Ovary (tissue), 9 donors: ENCODE data around the gene TUB. TPM values are rescaled to one million over a fixed set of nuclear protein-coding genes. Genes with fewer than 3 reads are reported as not detected.
A peak's percentile ranks its signal among the peaks of the same experiment; 100 is the strongest.

Source experiments
- DNase-seq, 5 donors: peaks; one replicate each; pipeline ENCODE4 v3.0.0-alpha.2; 2019 to 2020
- H3K27ac ChIP-seq, 2 donors: fragments of 200-600 bp; one replicate each; pipeline versions ENCODE4 v1.5.1 to v1.8.0; 2019 to 2022
- H3K27me3 ChIP-seq: fragments of 200-600 bp; one replicate; pipeline ENCODE4 v1.8.0; 2022
- H3K36me3 ChIP-seq: fragments of 200-600 bp; sonication (generic); one replicate; pipeline ENCODE4 v1.5.1; 2019
- H3K4me1 ChIP-seq: one replicate; pipeline ENCODE4 v1.8.1; 2013; ENCODE audit warnings: mild to moderate bottlenecking, moderate library complexity; ENCODE audit not compliant: insufficient read depth
- H3K4me3 ChIP-seq: fragments of 200-600 bp; sonication (generic); one replicate; pipeline ENCODE4 v1.5.1; 2017
- H3K9me3 ChIP-seq, 2 donors: fragments of 200-600 bp in 1 of 2; sonication (generic) in 1 of 2; one replicate each; pipeline versions ENCODE4 v1.5.1 to v1.8.1; 2013 to 2019; ENCODE audit warnings: mild to moderate bottlenecking in 1 of 2, moderate library complexity in 1 of 2
- EP300 ChIP-seq: sonication (generic); formaldehyde crosslinking; IDR thresholded peaks from one replicate; pipeline ENCODE4 v1.6.1; 2017; ENCODE audit warnings: antibody characterized with exemption
- POLR2A ChIP-seq: fragments of 450-650 bp; IDR thresholded peaks from one replicate; pipeline ENCODE4 v1.6.1; 2017; ENCODE audit warnings: antibody characterized with exemption, mild to moderate bottlenecking, moderate library complexity
- WGBS, 3 donors: extraction: QIAGEN DNeasy Blood & Tissue Kit in 1 of 3; methylation state at CpG; one replicate each; pipeline versions ENCODE4 v1.1.5 to v1.1.7; 2013 to 2017; 5-methylcytosine and 5-hydroxymethylcytosine counted together
- intact Hi-C, 4 donors: fragments of 100-400 bp; cut with DNase I; formaldehyde crosslinking; loops; one replicate each; pipeline versions ENCODE4 v1.11.0 to v1.15.1; 2022 to 2023
- polyA plus RNA-seq, 2 donors: library from polyadenylated mRNA; stranded (reverse); fragments of 200-250 nt in 1 of 2; fragments of 350-450 nt in 1 of 2; fragmentation: Illumina TruSeq in 1 of 2; extraction: RNeasy Lipid Tissue Mini Kit (QIAGEN cat#74804) in 1 of 2; gene quantifications; one replicate each; pipeline ENCODE4 v1.2.3, GENCODE V29; 2013 to 2014
- total RNA-seq, 7 donors: library from RNA; depleted of rRNA in 2 of 7; stranded (reverse); fragments of >200 nt in 2 of 7; fragmentation: NEBNext Ultra II Directional in 3 of 7; extraction: Animal tissue kit (Norgen Biotek cat#: 25700) in 3 of 7; gene quantifications; one replicate each; pipeline versions ENCODE4 v1.1.0 to v1.2.4, GENCODE V29; 2016 to 2023
- TF ChIP-seq, protein P1 (sequence below), 3 donors: fragments of 450-650 bp in 2 of 3; fragments of 200-600 bp in 1 of 3; IDR thresholded peaks; one replicate each; pipeline versions ENCODE4 v1.5.1 to v1.8.0; 2016 to 2022; ENCODE audit warnings: antibody characterized with exemption in 3 of 3, mild to moderate bottlenecking in 1 of 3
- donor health status: DM: no; HTN: no; CAD: no; lungs with moderate emphysema.
- donor health status: DM: no; HTN: no; CAD: no.
- donor health status: Bipolar disorder and iron deficiency.
- donor health status: DM: yes; HTN: yes; CAD: no.
- donor health status: DM: no; HTN: no; CAD: no.
- donor health status: DM: yes; HTN: yes; CAD: no.

TUB gene
- total and polyA plus RNA-seq, 9 donors = 7.2 to 33.4 (median 22.3) TPM

DNA sequence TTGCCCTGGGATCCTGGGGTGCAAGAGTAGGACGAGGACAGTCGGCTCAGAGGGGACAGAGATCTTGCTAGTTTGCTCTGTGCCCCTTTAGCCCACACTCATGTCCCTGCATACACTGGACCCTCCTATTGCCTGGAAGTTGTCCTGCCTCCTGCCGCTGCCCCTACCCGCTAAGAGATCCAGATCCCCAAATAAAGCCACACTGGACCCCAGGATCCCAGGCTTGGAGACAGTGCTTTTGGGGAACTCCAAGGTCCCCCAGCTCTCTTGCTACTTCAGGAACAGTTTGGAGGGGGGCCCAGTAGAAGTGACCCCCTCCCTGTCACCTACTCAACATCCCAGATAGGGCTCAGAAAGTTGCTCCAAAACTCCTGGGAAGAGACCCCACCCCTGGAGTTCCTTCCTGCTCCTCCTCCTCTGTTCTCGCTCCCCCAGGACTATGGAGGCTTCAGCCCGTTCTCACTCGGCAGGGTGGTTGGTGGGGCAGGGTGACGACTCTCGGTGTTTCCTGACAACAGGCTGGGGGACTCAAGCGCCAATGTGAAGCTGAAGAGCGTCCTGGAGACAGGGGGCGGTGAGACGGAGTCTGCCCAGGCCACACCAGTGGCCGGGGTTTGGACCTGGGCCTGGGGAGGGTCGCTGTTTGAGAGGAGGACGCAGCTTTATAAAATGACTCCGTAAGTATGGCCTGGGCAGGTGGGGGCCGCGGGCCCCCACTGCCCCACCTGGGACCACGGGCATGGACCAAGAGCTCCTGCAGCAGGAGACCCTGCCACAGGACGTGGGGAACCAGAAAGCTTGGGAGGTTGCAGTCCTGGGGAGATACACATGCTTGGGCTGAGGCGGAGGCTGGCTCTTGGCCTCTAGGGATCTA lies 19.2 kb upstream of the TUB start:
- TF ChIP-seq, protein P1, sequence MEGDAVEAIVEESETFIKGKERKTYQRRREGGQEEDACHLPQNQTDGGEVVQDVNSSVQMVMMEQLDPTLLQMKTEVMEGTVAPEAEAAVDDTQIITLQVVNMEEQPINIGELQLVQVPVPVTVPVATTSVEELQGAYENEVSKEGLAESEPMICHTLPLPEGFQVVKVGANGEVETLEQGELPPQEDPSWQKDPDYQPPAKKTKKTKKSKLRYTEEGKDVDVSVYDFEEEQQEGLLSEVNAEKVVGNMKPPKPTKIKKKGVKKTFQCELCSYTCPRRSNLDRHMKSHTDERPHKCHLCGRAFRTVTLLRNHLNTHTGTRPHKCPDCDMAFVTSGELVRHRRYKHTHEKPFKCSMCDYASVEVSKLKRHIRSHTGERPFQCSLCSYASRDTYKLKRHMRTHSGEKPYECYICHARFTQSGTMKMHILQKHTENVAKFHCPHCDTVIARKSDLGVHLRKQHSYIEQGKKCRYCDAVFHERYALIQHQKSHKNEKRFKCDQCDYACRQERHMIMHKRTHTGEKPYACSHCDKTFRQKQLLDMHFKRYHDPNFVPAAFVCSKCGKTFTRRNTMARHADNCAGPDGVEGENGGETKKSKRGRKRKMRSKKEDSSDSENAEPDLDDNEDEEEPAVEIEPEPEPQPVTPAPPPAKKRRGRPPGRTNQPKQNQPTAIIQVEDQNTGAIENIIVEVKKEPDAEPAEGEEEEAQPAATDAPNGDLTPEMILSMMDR (IDR thresholded peaks at IDR 0.05) = no peak
- TF ChIP-seq POLR2A (no peak), EP300 (no peak)
- no peak overlapping the region for H3K27ac ChIP-seq
- no peak overlapping the region for H3K4me3 ChIP-seq
- DNase-seq = no peak
- WGBS, 3 donors = 95 to 96% (median 95%) methylated on average over 22 of the region's 22 CpGs
- no peaks in the 10 kb centered on the region for H3K9me3 ChIP-seq
- no peaks in the 10 kb centered on the region for H3K36me3 ChIP-seq
- H3K27me3 ChIP-seq = no peaks in the 10 kb centered on the region
- intact Hi-C loops = no loop called here
- peaks cover 10% of the 10 kb centered on the region for H3K4me1 ChIP-seq

DNA sequence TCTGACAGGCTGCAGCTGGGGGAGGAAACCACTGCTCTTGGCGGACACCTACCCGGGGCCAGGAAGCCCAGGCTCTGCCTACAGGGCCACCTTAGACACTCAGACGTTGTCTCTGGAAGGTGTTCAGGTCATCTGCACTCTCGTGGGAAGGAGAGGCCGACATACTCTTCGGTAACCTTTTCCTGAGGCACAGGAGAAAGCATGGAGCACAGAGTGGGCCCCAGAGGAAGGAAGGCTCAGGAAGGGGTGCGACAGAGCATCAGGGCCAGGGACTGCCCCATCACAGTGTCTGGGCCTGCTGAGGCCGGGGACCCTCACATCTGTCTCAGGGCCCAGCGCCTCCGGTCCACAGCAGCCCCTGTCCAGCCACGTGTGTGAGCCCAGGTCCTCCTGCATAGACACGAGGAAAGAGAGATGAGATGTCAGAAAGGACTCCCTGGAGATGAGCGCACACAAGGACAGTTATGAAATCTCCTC lies 18.2 kb upstream of the TUB start:
- WGBS, 3 donors = 68 to 81% (median 74%) methylated on average over 13 of the region's 13 CpGs
- intact Hi-C loops = no loop called here
- TF ChIP-seq, protein P1 (IDR thresholded peaks at IDR 0.05) = no peak
- no peak for TF ChIP-seq POLR2A
- TF ChIP-seq EP300 = no peak
- H3K27me3 ChIP-seq = no peaks in the 10 kb centered on the region
- peak overlapping the region; percentile 52 to 61 for H3K27ac ChIP-seq
- H3K4me1 ChIP-seq = peaks cover 8% of the 10 kb centered on the region
- no peak for DNase-seq
- no peaks in the 10 kb centered on the region for H3K36me3 ChIP-seq
- no peak overlapping the region for H3K4me3 ChIP-seq
- no peaks in the 10 kb centered on the region for H3K9me3 ChIP-seq

DNA sequence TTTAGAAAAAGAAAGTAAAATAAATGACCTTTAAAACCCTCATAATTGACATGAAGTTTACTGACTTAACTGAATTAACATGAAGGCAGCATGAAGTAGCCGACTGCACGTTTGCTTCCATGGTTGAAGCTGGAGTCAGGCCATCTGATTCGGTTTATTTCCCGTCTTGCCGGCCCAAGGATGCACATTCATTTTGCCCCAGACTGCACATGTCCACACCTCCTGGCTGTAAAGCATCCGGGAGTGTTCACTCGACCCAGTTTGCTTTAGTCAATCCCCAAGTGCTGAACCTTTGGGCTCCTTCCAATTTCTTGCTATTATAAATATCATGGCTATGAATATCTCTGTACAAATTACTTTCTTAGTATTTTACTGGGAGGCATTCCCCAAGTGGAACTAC lies 17.7 kb upstream of the TUB start:
- peak overlapping the region in 1 of 2 donors; percentile 52 for H3K27ac ChIP-seq
- no peaks in the 10 kb centered on the region for H3K9me3 ChIP-seq
- intact Hi-C loops = no loop called here
- peak in 2 of 5 donors; percentile 43 to 60 for DNase-seq
- TF ChIP-seq POLR2A = no peak
- no peak for TF ChIP-seq EP300
- TF ChIP-seq, protein P1 (IDR thresholded peaks at IDR 0.05) = no peak
- H3K36me3 ChIP-seq = no peaks in the 10 kb centered on the region
- 5 to 11% (median 5%) methylated on average over 7 of the region's 7 CpGs for WGBS, 3 donors
- H3K4me1 ChIP-seq = peaks cover 9% of the 10 kb centered on the region
- no peaks in the 10 kb centered on the region for H3K27me3 ChIP-seq
- no peak overlapping the region for H3K4me3 ChIP-seq

DNA sequence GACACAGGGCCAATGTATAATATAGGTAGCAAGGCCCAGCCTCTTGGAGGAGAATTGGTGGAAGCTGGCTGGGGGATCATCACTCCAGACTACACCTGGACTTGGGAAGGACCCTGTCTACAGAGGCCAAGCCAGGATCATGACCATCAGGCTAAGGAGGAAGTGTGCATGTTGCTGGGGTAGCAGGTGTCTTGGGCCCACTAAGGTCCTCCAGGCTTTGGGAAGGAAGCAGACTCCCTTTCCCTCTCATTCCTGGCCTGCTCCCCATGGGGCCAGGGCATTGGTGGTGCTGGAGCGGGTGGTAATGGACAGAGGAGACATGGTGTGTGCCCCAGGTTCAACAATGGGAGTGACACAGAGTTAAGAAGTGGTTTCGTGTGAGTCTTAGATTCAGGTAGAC lies 16.0 kb upstream of the TUB start:
- DNase-seq = no peak
- TF ChIP-seq EP300 (no peak), POLR2A (no peak)
- TF ChIP-seq, protein P1 (IDR thresholded peaks at IDR 0.05) = no peak
- WGBS, 3 donors = 99 to 100% (median 100%) methylated on average over 2 of the region's 2 CpGs
- H3K27ac ChIP-seq = no peak overlapping the region
- intact Hi-C loops = no loop called here
- no peaks in the 10 kb centered on the region for H3K9me3 ChIP-seq
- H3K36me3 ChIP-seq = no peaks in the 10 kb centered on the region
- peaks cover 18% of the 10 kb centered on the region for H3K4me1 ChIP-seq
- H3K4me3 ChIP-seq = no peak overlapping the region
- H3K27me3 ChIP-seq = no peaks in the 10 kb centered on the region
